Esophagus muscularis mucosa (tissue), 4 donors: Measurements from ENCODE around the gene TBC1D8.

ENCODE experiments used
- CTCF ChIP-seq, 3 experiments: fragments of 200-600 bp in 2 of 3; fragments of 450-650 bp in 1 of 3; sonication (generic) in 2 of 3; IDR thresholded peaks; one replicate each; pipeline ENCODE4 v1.5.1; 2017 to 2019; ENCODE audit warnings: antibody characterized with exemption in 3 of 3, mild to moderate bottlenecking in 2 of 3, moderate library complexity in 1 of 3
- EP300 ChIP-seq: sonication (generic); formaldehyde crosslinking; IDR thresholded peaks from one replicate; pipeline ENCODE4 v1.6.1; 2017; ENCODE audit warnings: antibody characterized with exemption
- POLR2A ChIP-seq: fragments of 450-650 bp; IDR thresholded peaks from one replicate; pipeline ENCODE4 v1.6.1; 2017; ENCODE audit warnings: antibody characterized with exemption, moderate library complexity, mild to moderate bottlenecking, low read depth
- POLR2AphosphoS5 ChIP-seq, 2 donors: sonication (generic); formaldehyde crosslinking; IDR thresholded peaks; one replicate each; pipeline ENCODE4 v1.6.1; 2017; ENCODE audit warnings: antibody characterized with exemption in 2 of 2

GRCh38 chr2:101106453-101107181 is 44.6 kb downstream of the TBC1D8 start:
- TF ChIP-seq CTCF (IDR thresholded peaks at IDR 0.05) (no peak), POLR2A (no peak), POLR2AphosphoS5 (IDR thresholded peaks at IDR 0.05) (peak in 1 of 2 donors; percentile 66), EP300 (no peak)
